SKM-1 (cell line): ENCODE measurements around the gene TNS1.

Experiments
- DNase-seq: peaks from one replicate; lab custom pipeline; 2025; ENCODE audit not compliant: unreplicated experiment; lab: John Stamatoyannopoulos, UW

The TNS1 gene

DNA sequence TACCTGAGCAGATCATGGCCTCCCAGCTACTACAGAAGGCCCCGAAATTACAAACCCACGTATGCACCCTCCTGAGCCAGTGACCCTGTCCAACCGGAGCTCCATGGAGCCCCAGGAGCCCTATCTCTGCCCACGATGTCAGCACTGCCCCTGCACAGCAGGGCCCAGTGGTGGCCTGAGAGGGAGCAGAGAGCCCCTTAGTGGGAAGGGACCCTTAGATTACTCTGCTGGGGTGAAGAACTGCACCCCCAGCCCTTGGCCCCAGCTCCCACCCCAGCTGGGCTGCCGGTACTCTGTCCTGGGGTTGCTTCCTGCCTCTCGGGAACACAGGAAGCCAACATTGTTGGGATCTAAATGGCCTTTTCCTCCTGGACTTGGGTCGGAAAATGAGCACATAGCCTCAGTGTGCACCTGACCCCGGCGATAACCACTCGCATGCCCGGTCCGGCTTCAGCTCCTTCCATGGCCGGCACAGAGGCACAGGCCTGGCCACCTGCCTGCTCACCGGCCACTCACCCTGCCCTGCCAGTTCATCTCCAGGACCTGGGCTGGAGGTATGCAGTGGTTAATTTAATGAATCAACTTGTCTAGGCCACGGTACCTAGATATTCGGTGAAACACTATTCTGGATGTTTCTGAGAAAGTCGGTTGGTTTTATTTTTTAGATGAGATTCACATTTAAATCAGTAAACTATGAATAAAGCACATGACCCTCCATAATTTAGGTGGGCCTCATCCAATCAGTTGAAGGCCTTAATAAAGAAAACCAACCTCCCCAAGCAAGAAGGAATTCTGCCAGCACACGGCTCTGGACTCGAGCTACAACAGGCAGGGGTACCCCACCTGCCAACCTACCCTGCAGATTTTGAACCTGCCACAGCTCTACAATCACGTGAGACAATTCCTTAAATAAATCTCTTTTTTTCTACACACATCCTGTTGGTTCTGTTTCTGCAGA is 19.2 kb downstream of the TNS1 start:
- DNase-seq: no peak

DNA sequence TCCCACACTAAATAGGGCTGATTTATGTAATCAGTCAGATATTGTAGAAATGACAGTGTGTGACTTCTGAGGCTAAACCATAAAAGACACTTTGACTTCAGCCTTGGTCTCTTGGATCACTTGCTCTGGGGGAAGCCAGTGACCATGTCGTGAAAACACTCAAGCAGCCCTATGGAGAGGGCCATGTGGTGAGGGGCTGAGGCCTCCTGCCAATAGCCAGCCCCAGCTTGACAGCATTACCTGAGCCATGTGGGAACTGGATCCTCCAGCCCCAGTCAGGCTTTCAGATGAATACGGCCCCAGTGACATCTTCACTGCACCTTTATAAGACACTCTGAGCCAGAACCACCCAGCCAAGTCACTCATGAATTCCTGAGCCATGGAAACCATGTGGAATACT is 20.8 kb downstream of the TNS1 start:
- no peak for DNase-seq

DNA sequence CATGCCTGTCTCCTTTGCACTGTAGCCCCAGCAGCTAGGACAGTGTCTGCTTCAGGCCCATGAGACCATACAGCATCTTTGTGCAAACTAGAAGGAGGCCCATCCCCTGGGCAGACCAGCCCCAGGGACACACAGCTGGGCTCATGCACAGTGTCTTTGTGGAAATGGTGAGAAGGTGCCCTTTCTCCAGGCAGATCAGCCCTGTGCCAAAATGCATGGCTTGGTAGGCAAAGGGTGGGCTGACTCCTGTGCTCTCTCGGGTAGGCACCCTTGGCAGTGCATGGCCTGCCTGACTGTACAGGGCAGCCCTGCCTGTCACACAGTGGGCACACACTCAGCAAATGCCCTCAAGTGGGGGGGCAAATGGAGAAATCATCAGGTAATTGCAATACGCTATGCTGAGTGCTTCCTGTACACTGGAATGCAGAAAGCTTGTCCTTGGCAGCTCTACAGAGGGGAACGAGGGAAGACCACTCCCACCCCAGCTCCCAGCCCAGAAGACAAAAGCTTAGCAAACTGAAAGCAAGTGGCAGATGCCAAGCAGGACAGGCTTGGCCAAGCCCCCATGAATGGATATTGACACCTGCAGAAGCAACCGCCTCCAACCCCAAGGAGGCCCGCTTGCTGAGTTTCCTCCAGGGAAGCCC is 21.6 kb downstream of the TNS1 start:
- DNase-seq: no peak

DNA sequence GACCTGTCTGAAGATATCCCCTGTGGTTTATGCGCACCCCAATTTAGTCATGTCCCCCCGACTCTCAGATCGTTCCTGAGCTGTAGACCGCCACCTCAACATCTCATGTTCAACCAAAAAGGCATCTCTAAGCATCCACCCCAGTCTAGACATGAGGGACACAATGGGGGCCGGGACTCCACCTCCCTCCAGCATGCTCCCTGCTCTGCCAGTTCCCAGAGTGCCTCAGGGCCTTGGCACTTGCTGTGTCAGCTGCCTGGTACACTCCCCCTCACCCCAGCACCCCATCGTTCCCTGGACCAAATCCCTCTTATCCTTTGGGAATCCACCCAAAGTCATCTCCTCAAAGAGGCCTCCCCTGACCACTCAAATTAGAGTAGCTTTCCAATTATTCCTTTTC is 22.2 kb downstream of the TNS1 start:
- DNase-seq: no peak

DNA sequence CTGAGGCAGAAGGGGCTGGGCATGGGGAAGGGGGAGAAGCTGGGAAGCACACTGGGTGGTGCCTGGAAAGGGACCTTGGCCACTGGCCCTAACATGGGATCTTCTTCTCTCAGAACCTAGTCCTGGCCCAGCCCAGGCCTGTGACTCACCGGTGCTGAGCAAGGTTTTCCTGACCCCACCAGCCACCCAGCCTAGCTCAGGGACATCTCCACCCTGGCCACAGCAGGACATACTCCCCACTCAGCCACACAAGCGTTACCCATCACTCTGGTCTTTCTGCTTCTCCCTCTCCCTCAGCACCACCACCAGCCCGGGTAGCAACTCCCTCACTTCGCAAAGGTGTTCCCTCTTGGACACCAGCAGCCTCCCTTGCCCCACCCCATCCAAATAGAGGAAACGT is 22.8 kb downstream of the TNS1 start:
- no peak for DNase-seq

DNA sequence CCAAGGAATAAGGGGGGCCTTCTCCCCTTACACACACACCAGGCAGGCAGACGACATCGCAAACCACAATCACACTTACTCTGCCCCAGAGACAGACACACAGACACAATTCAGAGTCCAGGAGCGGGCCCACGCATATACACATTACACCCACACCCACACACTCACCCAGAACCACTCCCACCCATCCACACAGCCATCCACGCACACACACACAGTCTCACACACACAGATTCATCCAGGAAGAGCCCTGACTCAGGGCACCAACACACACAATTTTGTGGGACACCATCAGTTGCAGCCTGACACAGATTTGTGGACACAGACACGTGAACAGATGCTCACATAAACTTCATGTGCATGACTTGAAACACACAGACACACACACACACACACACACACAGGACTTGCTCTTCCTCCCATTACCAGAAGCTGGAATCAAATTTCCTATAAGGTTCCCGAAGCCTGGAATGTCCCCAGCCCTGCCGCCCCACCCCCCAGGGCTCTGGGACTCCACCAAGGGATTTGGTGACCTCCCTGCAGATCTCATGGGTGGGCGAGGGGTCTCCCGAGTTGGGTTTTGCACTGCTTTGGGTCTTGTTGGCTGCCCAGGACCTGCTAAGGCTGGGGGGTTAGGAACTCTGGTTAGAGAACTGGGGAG is 23.5 kb downstream of the TNS1 start:
- no peak for DNase-seq

DNA sequence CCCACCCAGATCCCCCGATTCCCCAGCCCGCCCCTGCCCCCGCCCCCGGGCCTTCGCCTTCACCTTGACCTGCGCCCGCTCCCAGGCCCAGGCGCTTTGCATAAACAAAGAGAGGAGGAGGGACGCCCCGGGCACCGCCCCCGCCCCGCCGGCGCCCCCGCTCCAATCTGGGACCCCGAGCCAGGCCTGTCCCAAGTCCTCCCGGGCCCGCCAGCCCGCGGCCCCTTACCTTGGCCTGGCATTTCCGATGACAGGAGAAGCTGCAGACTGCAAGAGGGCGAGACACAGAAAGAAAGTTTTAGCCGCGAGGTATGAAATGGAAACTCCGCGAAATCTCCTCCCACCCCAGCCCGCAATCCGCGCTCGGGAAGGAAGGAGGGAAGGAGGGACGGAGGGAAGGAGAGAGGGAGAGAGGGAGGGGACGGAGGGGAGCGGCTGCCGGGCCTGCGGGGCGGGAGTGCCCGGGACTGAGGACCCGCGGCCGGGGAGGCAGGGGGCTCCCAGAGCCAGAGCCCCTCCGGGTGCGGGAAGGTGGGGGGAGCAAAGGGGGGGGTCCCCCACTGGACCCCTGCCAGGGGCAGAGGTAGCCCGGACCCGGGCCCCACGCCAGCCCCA is 24.2 kb downstream of the TNS1 start:
- DNase-seq: no peak

DNA sequence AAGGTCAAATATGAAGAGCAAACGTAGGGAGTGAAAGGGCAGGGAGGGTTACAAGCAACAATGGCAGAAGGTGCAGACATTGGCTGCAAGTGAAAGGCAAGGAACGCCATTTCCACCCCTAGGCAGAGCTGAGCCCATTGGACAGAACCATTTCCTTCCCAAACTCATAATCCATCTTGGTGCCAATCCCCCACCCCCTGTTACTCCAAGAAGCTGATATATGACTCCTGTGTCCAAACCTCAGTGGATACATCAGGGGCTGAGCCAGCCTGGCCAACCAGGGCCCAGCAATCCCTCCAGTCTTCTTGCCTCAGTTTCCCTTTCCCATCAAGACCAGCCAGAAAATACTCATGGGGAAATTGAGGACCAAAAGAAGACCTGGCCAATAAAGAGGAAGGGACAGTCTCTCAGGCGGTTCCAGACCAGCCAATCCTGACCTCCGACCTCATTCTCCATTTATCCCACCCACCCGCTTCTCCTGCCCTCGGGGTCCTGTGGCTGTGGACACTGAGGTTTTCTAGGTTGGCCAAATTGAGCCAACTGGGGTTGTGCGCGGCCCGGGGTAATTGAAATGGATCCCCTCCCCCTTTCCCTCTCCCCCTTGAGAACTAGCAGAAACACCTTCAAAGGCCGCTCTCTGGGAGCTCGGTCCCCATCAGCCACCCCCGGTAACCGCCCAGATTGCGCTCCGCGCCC is 24.8 kb downstream of the TNS1 start:
- no peak for DNase-seq

DNA sequence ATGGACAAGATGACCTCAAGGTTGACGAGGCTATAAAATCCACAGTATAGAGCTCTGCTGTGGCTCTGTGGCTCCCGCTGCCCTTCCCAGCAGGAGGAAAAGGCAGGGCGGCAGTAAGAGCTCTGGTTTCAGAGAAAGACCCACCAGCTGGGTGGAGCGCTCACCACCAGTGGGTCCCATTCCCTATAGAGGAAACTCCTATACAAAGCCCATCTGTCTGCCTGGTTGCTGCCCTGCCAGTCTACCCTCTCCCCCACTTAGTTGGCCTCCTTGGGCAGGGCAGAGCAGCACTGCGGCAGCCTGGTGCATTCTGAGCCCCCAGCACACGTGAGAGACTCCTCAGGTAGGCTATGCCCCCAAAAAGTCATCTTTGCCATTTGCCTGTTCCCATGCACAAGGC is 26.5 kb downstream of the TNS1 start:
- no peak for DNase-seq

DNA sequence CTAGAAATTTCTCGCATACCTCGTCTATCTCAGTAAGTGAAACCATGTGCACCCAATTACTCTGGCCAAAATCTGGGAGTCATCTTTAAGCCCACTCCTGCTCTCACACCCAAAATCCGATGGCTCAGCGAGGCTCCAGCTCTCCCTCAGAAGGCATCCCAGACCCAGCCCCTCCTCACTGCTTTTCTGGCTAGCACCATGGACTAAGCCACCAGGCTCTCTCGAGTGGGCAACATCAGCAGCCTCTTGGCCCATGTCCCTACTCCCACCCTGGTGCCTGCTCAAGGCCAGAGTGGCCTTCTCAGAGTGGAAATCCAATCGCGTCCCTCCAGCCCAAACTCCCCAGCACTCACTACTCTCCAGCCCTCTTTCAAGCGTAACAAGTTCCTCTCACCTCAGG is 27.2 kb downstream of the TNS1 start:
- no peak for DNase-seq

DNA sequence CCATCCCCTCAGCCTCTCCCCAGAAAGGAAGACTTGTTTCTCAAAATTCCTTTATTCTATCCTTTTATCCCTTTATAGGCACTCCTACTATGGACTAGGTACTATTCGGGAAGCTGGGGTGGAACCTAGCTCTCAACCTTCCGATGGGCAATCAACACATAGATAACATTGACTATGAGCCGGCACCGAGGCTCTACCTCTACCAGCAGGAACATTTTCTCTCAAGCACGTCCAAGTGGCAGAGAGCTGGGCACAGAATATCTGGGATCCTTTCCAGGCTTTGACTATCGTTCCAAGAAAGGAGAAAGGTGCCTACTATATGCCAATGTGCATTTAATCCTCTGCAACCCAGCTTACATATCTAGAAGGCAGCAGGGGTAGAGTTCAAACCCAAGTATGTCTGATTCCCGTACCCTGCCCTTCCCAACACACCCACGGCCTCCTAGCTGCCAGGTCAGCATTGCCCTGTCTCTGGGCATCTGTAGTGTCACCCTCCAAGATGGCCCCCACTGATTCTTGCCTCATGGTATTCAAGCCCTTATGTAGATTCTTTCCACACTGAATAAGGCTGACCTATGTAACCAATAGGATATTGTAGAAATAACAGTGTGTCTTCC is 28.3 kb downstream of the TNS1 start:
- no peak for DNase-seq

DNA sequence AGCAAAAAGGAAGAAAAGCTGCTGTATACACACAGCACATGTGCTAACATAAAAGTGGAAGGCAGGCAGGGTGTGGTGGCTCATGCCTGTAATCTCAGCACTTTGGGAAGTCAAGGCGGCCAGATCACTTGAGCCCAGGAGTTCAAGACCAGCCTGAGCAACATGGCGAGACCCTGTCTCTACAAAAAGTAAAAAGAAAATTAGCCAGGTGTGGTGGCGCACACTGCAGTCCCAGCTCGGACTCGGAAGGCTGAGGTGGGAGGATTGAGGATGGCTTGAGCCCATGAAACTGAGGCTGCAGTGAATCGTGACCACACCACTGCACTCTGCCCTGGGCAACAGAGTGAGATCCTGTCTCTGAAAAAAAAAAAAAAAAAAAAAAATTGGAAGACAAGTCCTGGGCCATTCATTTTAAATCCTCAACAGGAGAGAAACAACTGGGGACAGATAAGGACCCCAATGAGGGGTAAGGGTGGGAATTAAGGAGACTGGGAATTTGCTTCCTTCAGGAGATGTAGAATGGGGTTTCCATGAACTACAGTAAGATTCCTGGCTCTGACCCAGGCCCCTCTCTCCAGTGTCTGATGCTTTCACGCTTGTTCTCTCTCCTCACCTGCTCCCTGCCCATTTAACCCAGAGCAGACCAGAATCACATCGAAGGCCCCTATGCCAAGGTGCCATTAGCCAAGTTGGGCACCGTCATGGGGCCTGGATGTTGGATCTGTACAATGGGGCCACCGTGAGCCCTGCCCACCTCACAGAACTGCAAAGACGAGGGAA is 29.6 kb downstream of the TNS1 start:
- DNase-seq: no peak

DNA sequence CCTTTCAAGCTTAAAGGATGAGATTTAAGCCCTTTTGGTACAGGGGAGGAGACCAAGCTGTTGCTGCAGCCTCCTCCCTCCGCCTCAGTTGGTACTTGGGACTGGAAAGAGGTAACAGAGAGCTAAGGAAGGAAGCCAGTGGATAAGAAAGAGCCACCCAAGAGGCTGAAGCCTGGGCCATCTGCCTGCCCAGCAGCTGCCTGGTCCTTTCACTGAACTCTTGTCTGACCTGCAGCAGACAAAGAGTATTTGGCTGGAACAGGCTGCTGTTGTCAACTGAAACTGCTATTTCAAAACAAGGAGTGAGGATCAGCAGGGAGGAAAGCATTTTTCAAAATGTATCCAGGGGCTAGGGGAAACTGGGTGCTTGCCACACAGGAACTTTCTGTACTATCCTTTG is 30.3 kb downstream of the TNS1 start:
- no peak for DNase-seq

DNA sequence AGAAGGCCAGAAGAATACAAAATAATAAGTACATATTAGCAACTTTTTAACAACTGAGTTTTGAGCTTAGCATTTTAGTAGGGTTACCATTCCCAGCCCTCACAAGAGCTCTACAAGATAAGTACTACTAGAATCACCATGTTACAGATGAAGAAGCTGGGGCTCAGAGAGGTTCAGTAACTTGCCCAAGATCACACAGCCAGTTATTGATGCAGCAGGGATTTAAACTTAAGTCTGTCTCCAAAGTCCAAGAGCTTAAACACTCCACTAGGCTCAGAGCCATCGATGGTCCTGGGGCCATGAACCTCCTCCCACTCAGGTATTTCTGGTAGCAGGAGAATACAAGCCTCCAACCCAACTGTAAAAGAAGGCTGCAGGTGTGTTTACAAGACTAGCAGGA is 30.8 kb downstream of the TNS1 start:
- no peak for DNase-seq

DNA sequence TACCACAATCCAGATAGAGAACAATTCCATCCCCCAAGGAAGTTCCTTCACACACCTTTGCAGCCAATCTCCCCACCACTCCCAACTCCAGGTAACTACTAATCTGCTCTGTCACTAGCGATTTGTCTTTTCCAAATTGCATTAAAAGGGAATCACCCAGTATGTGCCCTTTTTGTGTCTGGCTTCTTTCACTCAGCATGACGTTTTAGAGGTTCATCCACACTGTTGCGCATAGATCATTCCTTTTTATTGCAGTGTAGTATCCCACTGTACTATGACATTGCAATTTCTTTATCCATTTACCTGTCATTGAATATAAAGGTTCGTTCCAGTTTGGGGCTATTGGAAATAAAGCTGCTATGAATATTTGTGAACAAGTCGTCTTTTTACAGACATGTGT is 31.6 kb downstream of the TNS1 start:
- no peak for DNase-seq

DNA sequence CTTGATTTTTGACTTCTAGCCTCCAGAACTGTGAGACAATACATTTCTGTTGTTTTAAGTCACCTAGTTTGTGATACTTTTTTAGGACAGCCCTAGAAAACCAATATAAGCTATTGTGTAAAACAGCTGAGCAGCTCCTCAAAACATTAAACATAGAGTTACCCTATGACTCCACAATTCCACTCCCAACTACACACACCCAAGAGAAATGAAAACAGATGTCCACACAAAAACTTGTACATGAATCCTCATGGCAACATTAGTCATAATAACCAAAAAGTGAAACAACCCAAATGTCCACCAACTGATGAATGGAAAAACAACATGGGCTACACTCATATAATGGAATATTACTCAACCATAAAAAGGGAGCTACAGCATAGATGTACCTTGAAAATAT is 32.6 kb downstream of the TNS1 start:
- DNase-seq: no peak

DNA sequence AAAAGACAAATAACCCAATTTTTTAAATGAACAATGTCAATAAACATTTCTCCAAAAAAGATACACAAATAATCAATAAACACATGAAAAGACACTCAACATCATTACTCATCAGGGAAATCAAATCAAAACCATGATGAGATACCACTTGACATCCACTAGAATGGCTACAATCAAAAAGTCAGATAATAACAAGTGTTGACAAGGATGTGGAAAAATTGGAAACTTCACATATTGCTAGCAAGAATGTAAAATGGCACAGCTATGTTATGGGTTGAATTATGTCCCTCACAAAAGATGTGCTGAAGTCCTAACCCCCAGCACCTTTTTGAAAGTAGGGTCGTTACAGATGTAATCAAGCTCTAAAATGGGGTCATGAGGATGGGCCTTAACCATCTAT is 33.2 kb downstream of the TNS1 start:
- no peak for DNase-seq

DNA sequence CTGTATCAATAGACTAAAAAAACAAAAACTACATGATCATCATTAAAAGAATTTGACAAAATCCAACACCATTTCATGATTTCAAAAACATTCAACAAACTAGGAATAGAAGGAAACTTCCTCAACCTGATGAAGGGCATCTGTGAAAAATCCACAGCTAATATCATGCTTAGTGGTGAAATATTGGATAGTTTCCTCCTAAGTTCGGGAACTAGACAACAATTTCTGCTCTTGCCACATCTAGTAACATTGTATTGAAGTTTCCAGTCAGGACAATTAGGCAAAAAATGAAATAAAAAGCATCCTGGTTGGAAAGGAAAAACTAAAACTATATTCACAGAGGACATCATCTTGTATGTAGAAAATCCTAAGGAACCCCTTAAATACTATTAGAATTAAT is 34.8 kb downstream of the TNS1 start:
- DNase-seq: no peak

DNA sequence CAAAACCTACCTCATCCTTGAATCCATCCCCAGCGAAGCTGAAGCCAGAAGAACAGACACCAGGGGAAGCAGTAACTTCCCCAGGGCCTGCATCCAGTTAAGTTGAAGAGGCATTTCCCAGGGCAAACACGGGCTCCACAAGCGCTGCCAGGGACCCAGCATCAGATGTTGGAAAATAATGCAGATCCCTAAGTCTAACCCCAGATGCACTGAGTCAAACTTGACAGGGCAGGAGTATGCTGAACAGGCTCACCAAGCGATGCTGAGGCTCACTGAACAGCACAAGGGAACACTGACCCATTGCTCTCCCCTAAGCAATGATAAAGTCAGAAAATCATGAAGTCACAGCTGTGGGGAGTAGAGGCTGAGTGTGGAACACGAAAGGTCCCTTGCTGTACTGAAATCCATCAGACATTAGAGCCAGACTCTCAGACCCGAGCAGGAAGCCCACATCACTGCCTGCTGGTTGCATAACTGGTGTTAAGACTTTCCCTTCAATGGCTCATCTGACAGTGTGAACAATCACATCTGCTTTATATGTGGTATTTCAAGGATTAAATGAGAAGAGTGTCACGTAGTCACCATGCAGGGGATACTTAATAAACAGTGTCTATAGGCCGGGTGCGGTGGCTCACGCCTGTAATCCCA is 36.2 kb downstream of the TNS1 start:
- DNase-seq: no peak
